Measurements from ENCODE around the gene INTS15.

The INTS15 gene

GRCh38 chr7:6619961-6620360 is 30.1 kb downstream of the INTS15 start:
- no peak overlapping the region for H3K4me3 Mint-ChIP-seq
- no peak for TF ChIP-seq CTCF (IDR thresholded peaks at IDR 0.05; ENCODE audit: unreplicated experiment in 3 of 3)
- H3K36me3 Mint-ChIP-seq (ENCODE audit: low read depth) = peaks cover 30% of the 10 kb centered on the region
- no peaks in the 10 kb centered on the region for H3K27me3 Mint-ChIP-seq (ENCODE audit: low read depth)
- no peaks in the 10 kb centered on the region for H3K4me1 Mint-ChIP-seq
- no peak overlapping the region for H3K27ac Mint-ChIP-seq
- H3K9me3 Mint-ChIP-seq = no peaks in the 10 kb centered on the region

GRCh38 chr7:6621195-6622133 is 31.6 kb downstream of the INTS15 start:
- Mint-ChIP-seq H3K27me3 (ENCODE audit: low read depth) (no peaks in the 10 kb centered on the region), H3K36me3 (ENCODE audit: low read depth) (peaks cover 30% of the 10 kb centered on the region), H3K27ac (no peak overlapping the region), H3K4me3 (no peak overlapping the region), H3K4me1 (no peaks in the 10 kb centered on the region), H3K9me3 (no peaks in the 10 kb centered on the region)
- no peak for TF ChIP-seq CTCF (IDR thresholded peaks at IDR 0.05; ENCODE audit: unreplicated experiment in 3 of 3)

- H3K27ac Mint-ChIP-seq = no peak overlapping the region
- no peak overlapping the region for H3K4me3 Mint-ChIP-seq
- H3K36me3 Mint-ChIP-seq (ENCODE audit: low read depth) = peaks cover 30% of the 10 kb centered on the region
Measured at GRCh38 chr7:6622134-6622710, 32.4 kb downstream of the INTS15 start.

GRCh38 chr7:6623589-6624245 is 33.9 kb downstream of the INTS15 start:
- no peak for TF ChIP-seq CTCF (IDR thresholded peaks at IDR 0.05; ENCODE audit: unreplicated experiment in 3 of 3)
- Mint-ChIP-seq H3K9me3 (no peaks in the 10 kb centered on the region), H3K4me3 (no peak overlapping the region), H3K4me1 (no peaks in the 10 kb centered on the region), H3K27ac (no peak overlapping the region), H3K27me3 (ENCODE audit: low read depth) (no peaks in the 10 kb centered on the region), H3K36me3 (ENCODE audit: low read depth) (peaks cover 22% of the 10 kb centered on the region)

More at GRCh38 chr7:6622134-6622710, 32.4 kb downstream of the INTS15 start:
- H3K4me1 Mint-ChIP-seq = no peaks in the 10 kb centered on the region
- TF ChIP-seq CTCF (IDR thresholded peaks at IDR 0.05; ENCODE audit: unreplicated experiment in 3 of 3) = no peak
- no peaks in the 10 kb centered on the region for H3K9me3 Mint-ChIP-seq
- no peaks in the 10 kb centered on the region for H3K27me3 Mint-ChIP-seq (ENCODE audit: low read depth)

- Mint-ChIP-seq H3K4me1 (no peaks in the 10 kb centered on the region), H3K27ac (no peak overlapping the region), H3K4me3 (no peak overlapping the region), H3K27me3 (ENCODE audit: low read depth) (no peaks in the 10 kb centered on the region), H3K9me3 (no peaks in the 10 kb centered on the region), H3K36me3 (ENCODE audit: low read depth) (peaks cover 21% of the 10 kb centered on the region)
- no peak for TF ChIP-seq CTCF (IDR thresholded peaks at IDR 0.05; ENCODE audit: unreplicated experiment in 3 of 3)
Measured at GRCh38 chr7:6624246-6624611, 34.4 kb downstream of the INTS15 start.

Data from nephron (organoid).